HG02885 (cell line): ENCODE results near the gene SMARCD1.
"Not testable (repeated sequence)": the region's sequence is repeated elsewhere in the genome, so short reads cannot be mapped to it uniquely, and the experiment has no call there.

ENCODE experiments used
- ATAC-seq: cut with Tn5 transposase; IDR thresholded peaks from one replicate; pipeline ENCODE4 v1.9.1; 2021; ENCODE audit warnings: mild to moderate bottlenecking; ENCODE audit not compliant: unreplicated experiment, poor library complexity

Gene SMARCD1

GRCh38 chr12:50121641-50122040 lies 36.5 kb downstream of the SMARCD1 start:
- no peak for ATAC-seq

GRCh38 chr12:50123203-50123602 lies 38.1 kb downstream of the SMARCD1 start:
- no peak for ATAC-seq

- ATAC-seq = no peak
Observed at GRCh38 chr12:50127546-50127945, 42.4 kb downstream of the SMARCD1 start.

GRCh38 chr12:50129290-50129689 lies 44.1 kb downstream of the SMARCD1 start:
- ATAC-seq = no peak

GRCh38 chr12:50132505-50133135 lies 47.5 kb downstream of the SMARCD1 start:
- no peak for ATAC-seq

- ATAC-seq = no peak
Observed at GRCh38 chr12:50142993-50143392, 57.9 kb downstream of the SMARCD1 start.

- no peak for ATAC-seq
Observed at GRCh38 chr12:50145439-50145838, 60.3 kb downstream of the SMARCD1 start.

- no peak for ATAC-seq
Observed at GRCh38 chr12:50147281-50147680, 62.1 kb downstream of the SMARCD1 start.

GRCh38 chr12:50148011-50148410 lies 62.9 kb downstream of the SMARCD1 start:
- ATAC-seq = not testable (repeated sequence)

GRCh38 chr12:50149311-50149710 lies 64.2 kb downstream of the SMARCD1 start:
- no peak for ATAC-seq
